Measurements from ENCODE around the gene DEPDC5. TPM values are rescaled to one million over a fixed set of nuclear protein-coding genes. Genes with fewer than 3 reads are reported as not detected.

The DEPDC5 gene
- polyA plus RNA-seq, 1 experiment, result 14.3 TPM

- Histone ChIP-seq H3K27ac (ENCODE audit: low read depth, low read length) (no peak overlapping the region), H3K9me3 (ENCODE audit: control insufficient read depth, insufficient read depth, low read length) (no peaks in the 10 kb centered on the region), H3K27me3 (ENCODE audit: control insufficient read depth, insufficient read depth, low read length) (no peaks in the 10 kb centered on the region), H3K4me3 (ENCODE audit: low read depth, low read length) (no peak overlapping the region)
- POLR2A ChIA-PET, result no interaction called here
- no peak for TF ChIP-seq CTCF (IDR thresholded peaks at IDR 0.05; ENCODE audit: low read depth, low read length)
- CTCF ChIA-PET, result interaction anchor here (1.4 kb wide), 1 partner anchor 58 kb away, joined by 5 read pairs; no protein-coding TSS in a partner anchor
- no peak for DNase-seq (ENCODE audit: low read depth, low spot score)
Measured at GRCh38 chr22:31723723-31724122, 30.1 kb upstream of the DEPDC5 start.

GRCh38 chr22:31726692-31727091 lies 27.1 kb upstream of the DEPDC5 start:
- CTCF ChIA-PET, result no interaction called here
- POLR2A ChIA-PET, result no interaction called here
- TF ChIP-seq CTCF (IDR thresholded peaks at IDR 0.05; ENCODE audit: low read depth, low read length), result no peak

GRCh38 chr22:31728857-31729256 lies 25.0 kb upstream of the DEPDC5 start:
- Histone ChIP-seq H3K27ac (ENCODE audit: low read depth, low read length) (no peak overlapping the region), H3K27me3 (ENCODE audit: control insufficient read depth, insufficient read depth, low read length) (no peaks in the 10 kb centered on the region), H3K9me3 (ENCODE audit: control insufficient read depth, insufficient read depth, low read length) (no peaks in the 10 kb centered on the region), H3K4me3 (ENCODE audit: low read depth, low read length) (no peak overlapping the region)
- ChIA-PET POLR2A (interaction anchor here (0.5 to 0.7 kb wide), 3 partner anchors 79 to 1072 kb away, joined by 6 to 7 read pairs (median 6); no protein-coding TSS in a partner anchor), CTCF (no interaction called here)
- no peak for TF ChIP-seq CTCF (IDR thresholded peaks at IDR 0.05; ENCODE audit: low read depth, low read length)
- DNase-seq (ENCODE audit: low read depth, low spot score), result no peak

More at GRCh38 chr22:31726692-31727091, 27.1 kb upstream of the DEPDC5 start:
- Histone ChIP-seq H3K9me3 (ENCODE audit: control insufficient read depth, insufficient read depth, low read length) (no peaks in the 10 kb centered on the region), H3K27me3 (ENCODE audit: control insufficient read depth, insufficient read depth, low read length) (no peaks in the 10 kb centered on the region), H3K4me3 (ENCODE audit: low read depth, low read length) (no peak overlapping the region), H3K27ac (ENCODE audit: low read depth, low read length) (no peak overlapping the region)
- DNase-seq (ENCODE audit: low read depth, low spot score), result no peak

GRCh38 chr22:31730344-31730711 lies 23.5 kb upstream of the DEPDC5 start:
- H3K27ac ChIP-seq (ENCODE audit: low read depth, low read length), result no peak overlapping the region
- H3K27me3 ChIP-seq (ENCODE audit: control insufficient read depth, insufficient read depth, low read length), result no peaks in the 10 kb centered on the region
- CTCF ChIA-PET, result interaction anchor here (0.7 kb wide), 1 partner anchor 74 kb away, joined by 3 read pairs; no protein-coding TSS in a partner anchor
- no peak overlapping the region for H3K4me3 ChIP-seq (ENCODE audit: low read depth, low read length)
- TF ChIP-seq CTCF (IDR thresholded peaks at IDR 0.05; ENCODE audit: low read depth, low read length), result no peak
- H3K9me3 ChIP-seq (ENCODE audit: control insufficient read depth, insufficient read depth, low read length), result no peaks in the 10 kb centered on the region
- DNase-seq (ENCODE audit: low read depth, low spot score), result no peak
- POLR2A ChIA-PET, result no interaction called here

GRCh38 chr22:31732089-31732829 lies 21.6 kb upstream of the DEPDC5 start:
- ChIA-PET CTCF (interaction anchor here (0.7 kb wide), 1 partner anchor 14 kb away, joined by 7 read pairs; no protein-coding TSS in a partner anchor), POLR2A (no interaction called here)
- DNase-seq (ENCODE audit: low read depth, low spot score), result no peak
- TF ChIP-seq CTCF (IDR thresholded peaks at IDR 0.05; ENCODE audit: low read depth, low read length), result no peak
- no peak overlapping the region for H3K27ac ChIP-seq (ENCODE audit: low read depth, low read length)
- H3K4me3 ChIP-seq (ENCODE audit: low read depth, low read length), result no peak overlapping the region
- no peaks in the 10 kb centered on the region for H3K27me3 ChIP-seq (ENCODE audit: control insufficient read depth, insufficient read depth, low read length)
- no peaks in the 10 kb centered on the region for H3K9me3 ChIP-seq (ENCODE audit: control insufficient read depth, insufficient read depth, low read length)

All from AG04450 (cell line).